MM.1S (cell line): ENCODE data around the gene GALC.

Source experiments
- CTCF ChIP-seq: fragments of 300-600 bp; sonication (generic); IDR thresholded peaks from 2 replicates; pipeline ENCODE4 v1.5.1; 2016; ENCODE audit warnings: antibody characterized with exemption, low read length, mixed read lengths
- EZH2 ChIP-seq: fragments of 300-600 bp; sonication (generic); optimal IDR thresholded peaks from 2 replicates; pipeline ENCODE3; 2017; ENCODE audit warnings: low read depth, mild to moderate bottlenecking, antibody characterized with exemption, low read length, mixed read lengths

- TF ChIP-seq EZH2 (no peak), CTCF (no peak)
Measured at GRCh38 chr14:88040146-88040545, 47.2 kb upstream of the GALC start.
